Heart left ventricle (tissue), 16 donors: ENCODE data around the gene CD74. TPM values are rescaled to one million over a fixed set of nuclear protein-coding genes. Genes with fewer than 3 reads are reported as not detected.

Source experiments
- ATAC-seq, 4 donors: fragments of 200-7000 bp; cut with Tn5 transposase; one replicate each; pipeline ENCODE4 v1.9.1; 2020 to 2022; ENCODE audit warnings: moderate library complexity in 4 of 4, mild to moderate bottlenecking in 3 of 4, moderate number of reproducible peaks in 1 of 4
- DNase-seq, 5 donors: peaks; one replicate each; pipeline ENCODE4 v3.0.0-alpha.2; 2020
- H3K27ac ChIP-seq, 12 donors: fragments of 200-600 bp; sonication (generic) in 4 of 12; one replicate each; pipeline versions ENCODE4 v1.5.0 to v1.8.0; 2016 to 2022; ENCODE audit warnings: mild to moderate bottlenecking in 2 of 12
- H3K27me3 ChIP-seq, 9 donors: fragments of 200-600 bp; sonication (generic) in 2 of 9; one replicate each; pipeline versions ENCODE4 v1.5.1 to v1.8.0; 2016 to 2022; ENCODE audit warnings: mild to moderate bottlenecking in 3 of 9
- H3K36me3 ChIP-seq, 9 donors: fragments of 200-600 bp; sonication (generic) in 2 of 9; one replicate each; pipeline versions ENCODE4 v1.5.0 to v1.8.0; 2018 to 2022; ENCODE audit warnings: mild to moderate bottlenecking in 2 of 9
- H3K4me1 ChIP-seq, 12 donors: fragments of 200-600 bp; sonication (generic) in 4 of 12; one replicate each; pipeline versions ENCODE4 v1.5.0 to v1.8.0; 2016 to 2022; ENCODE audit warnings: mild to moderate bottlenecking in 3 of 12
- H3K4me3 ChIP-seq, 12 donors: fragments of 200-600 bp; sonication (generic) in 4 of 12; one replicate each; pipeline versions ENCODE4 v1.5.0 to v1.8.0; 2017 to 2022; ENCODE audit warnings: mild to moderate bottlenecking in 9 of 12, moderate library complexity in 4 of 12
- H3K9me3 ChIP-seq, 12 donors: fragments of 200-600 bp; sonication (generic) in 4 of 12; one replicate each; pipeline versions ENCODE4 v1.5.0 to v1.8.0; 2016 to 2022; ENCODE audit warnings: mild to moderate bottlenecking in 1 of 12
- CTCF ChIP-seq, 12 donors: fragments of 200-600 bp; sonication (generic) in 4 of 12; IDR thresholded peaks; one replicate each; pipeline versions ENCODE4 v1.5.0 to v1.8.0; 2018 to 2022; ENCODE audit warnings: antibody characterized with exemption in 12 of 12, mild to moderate bottlenecking in 5 of 12
- POLR2A ChIP-seq, 2 donors: fragments of 450-650 bp; IDR thresholded peaks; one replicate each; pipeline ENCODE4 v1.6.1; 2017; ENCODE audit warnings: antibody characterized with exemption in 2 of 2, mild to moderate bottlenecking in 2 of 2, moderate library complexity in 2 of 2
- WGBS, 4 donors: extraction: QIAGEN DNeasy Blood & Tissue Kit in 2 of 4; methylation state at CpG; one replicate each; pipeline versions ENCODE4 v1.1.5 to v1.1.7; 2013 to 2018; 5-methylcytosine and 5-hydroxymethylcytosine counted together
- intact Hi-C, 10 donors: fragments of 100-400 bp; cut with DNase I; formaldehyde crosslinking; loops; one replicate each; pipeline versions ENCODE4 v1.11.1 to v1.14.2; 2022
- polyA plus RNA-seq, 2 donors: library from polyadenylated mRNA; stranded (reverse); fragments of 200-250 nt; gene quantifications; one replicate each; pipeline ENCODE4 v1.2.3, GENCODE V29; 2013
- total RNA-seq, 9 donors: library from RNA; depleted of rRNA in 2 of 9; stranded (reverse); fragments of >200 nt in 2 of 9; fragmentation: NEBNext Ultra II Directional in 3 of 9; extraction: Animal tissue kit (Norgen Biotek cat#: 25700) in 3 of 9; gene quantifications; one replicate each; pipeline versions ENCODE4 v1.1.0 to v1.2.4, GENCODE V29; 2016 to 2023
- donor health status: ischemic (EF 13 %, LVEDD 7.1; RV severe dilation, severe dysfunction).
- donor health status: healthy with polysubstance abuse.
- donor health status: DM: no; HTN: yes; CAD: no.
- donor health status: DM: no; HTN: no; CAD: no.
- donor health status: ischemic (EF 25% LVEDD 6.9; RV normal size, moderate dysfunction).
- donor health status: ischemic (EF 25% LVEDD 5.7; RV mildly dilated, moderate dysfunction).
- donor health status: healthy.
- donor health status: DM: yes; HTN: yes; CAD: no.
- donor health status: ischemic (EF 35%, LVEDD 5.7; RV mildly dilated, moderate dysfunction).
- donor health status: nonischemic (EF 11% LVEDD 7.7; RV severe dilation, severe dysfunction).
- donor health status: DM: yes; HTN: yes; CAD: no.
- donor health status: PGD.
- donor health status: ischemic (EF 29% LVEDD 5.4; RV normal size, mild dysfunction).
- donor health status: nonischemic (EF 23%, LVEDD 6.1; RV moderate dilation, normal function).

CD74 gene
- total and polyA plus RNA-seq, 11 donors = 139 to 2,756 (median 290) TPM

DNA sequence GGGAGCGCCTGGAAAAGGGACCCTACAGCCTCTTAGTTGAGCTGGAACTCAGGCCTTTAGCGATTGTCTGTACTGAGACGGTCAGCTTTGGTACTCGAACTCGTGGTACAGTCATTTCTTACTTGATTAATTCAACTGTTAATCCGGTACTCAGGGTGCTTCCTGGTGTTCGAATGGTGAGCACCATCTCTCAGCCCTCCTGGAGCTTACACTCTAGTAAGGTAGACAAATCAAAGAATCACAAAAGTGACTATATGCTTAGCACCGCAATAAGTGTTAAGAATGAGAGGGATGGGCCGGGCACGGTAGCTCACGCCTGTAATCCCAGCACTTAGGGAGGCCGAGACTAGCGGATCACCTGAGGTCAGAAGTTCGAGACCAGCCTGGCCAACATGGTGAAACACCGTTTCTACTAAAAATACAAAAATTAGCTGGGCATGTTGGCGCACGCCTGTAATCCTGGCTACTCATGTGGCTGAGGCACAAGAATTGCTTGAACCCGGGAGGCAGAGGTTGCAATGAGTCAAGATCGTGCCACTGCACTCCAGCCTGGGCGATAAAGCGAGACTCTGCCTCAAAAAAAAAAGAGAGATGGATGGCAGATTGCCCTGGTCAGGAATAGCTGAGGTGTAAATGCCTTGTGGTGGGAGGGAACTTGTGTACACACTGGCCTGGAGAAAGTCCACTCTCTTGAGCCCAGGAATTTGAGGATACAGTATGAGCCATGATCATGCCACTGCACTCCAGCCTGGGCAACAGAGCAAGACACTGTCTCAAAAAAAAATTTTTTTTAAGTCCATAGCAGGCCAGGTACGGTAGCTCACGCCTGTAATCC, 54.2 kb downstream of the CD74 start:
- Histone ChIP-seq H3K36me3 (peaks cover 0 to 35% (median 23%) of the 10 kb centered on the region in 9 donors), H3K27me3 (no peaks in the 10 kb centered on the region), H3K4me3 (peak overlapping the region; percentile 72 to 99 (median 92)), H3K9me3 (no peaks in the 10 kb centered on the region), H3K27ac (peak overlapping the region in 5 of 12 donors; percentile 43 to 76 (median 65)), H3K4me1 (peaks cover 0 to 20% (median 12%) of the 10 kb centered on the region in 12 donors)
- DNase-seq (no peak), ATAC-seq (no peak)
- intact Hi-C loops = loop anchor here in 4 of 10 donors (5.0 to 10.0 kb wide), 6 partner anchors 79 to 334 kb away; partner anchors contain the start of gene CDX1 (in 1 of the 4)
- TF ChIP-seq CTCF (IDR thresholded peaks at IDR 0.05) (no peak), POLR2A (IDR thresholded peaks at IDR 0.05) (no peak)
- WGBS, 4 donors = 60 to 65% (median 61%) methylated on average over 23 of the region's 23 CpGs

DNA sequence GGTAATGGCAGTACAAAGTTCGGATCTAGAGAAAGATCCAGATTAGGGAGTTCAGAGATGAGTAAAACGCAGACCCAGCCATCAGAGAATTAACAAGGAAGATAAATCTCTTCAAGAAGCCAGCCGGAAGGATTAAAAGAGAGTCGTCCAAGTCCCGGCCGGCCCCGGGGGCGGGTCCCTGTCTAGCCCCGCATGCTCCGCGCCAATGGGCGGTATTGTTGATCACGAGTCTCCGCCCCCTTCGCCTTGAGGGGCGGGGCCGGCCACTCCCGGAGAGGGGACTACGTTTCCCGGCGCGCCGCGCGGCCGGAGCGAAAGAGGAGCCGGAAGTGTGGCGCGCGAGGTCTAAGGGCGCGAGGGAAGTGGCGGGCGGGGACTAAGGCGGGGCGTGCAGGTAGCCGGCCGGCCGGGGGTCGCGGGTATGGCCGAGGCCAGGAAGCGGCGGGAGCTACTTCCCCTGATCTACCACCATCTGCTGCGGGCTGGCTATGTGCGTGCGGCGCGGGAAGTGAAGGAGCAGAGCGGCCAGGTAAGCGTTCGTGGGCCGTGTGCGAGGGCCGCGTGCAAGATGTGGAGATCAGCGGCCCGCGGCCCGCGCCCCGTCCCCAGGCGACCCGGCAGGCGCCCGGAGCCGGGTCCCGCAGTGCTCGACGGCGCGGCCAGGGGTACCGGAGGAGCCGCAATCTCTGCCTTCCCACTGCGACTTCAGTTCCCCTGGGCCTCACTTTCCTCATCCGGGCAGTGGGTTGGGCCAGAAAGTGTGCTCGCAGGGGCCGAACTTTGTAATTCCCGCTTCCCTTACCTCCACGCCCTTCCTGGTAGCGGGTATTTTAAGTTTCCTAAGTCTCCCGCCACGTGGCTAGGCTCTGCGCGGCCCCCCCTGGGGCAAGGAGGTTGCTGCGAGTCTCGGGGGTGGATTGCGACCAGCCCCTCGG, 55.1 kb downstream of the CD74 start, which contains the start of gene TCOF1:
TSS of gene TCOF1 (plus strand) at position 372 of the 935 bp plus-strand sequence. CDS start at position 422, 50 bp downstream.
- ATAC-seq (peak; percentile 97 to 100 (median 99)), DNase-seq (peak; percentile 96 to 98 (median 96))
- Histone ChIP-seq H3K36me3 (peaks cover 0 to 26% (median 17%) of the 10 kb centered on the region in 9 donors), H3K4me3 (peak within 1 kb of the TSS; percentile 72 to 99 (median 92)), H3K4me1 (peaks cover 0 to 23% (median 12%) of the 10 kb centered on the region in 12 donors), H3K27me3 (no peaks in the 10 kb centered on the region), H3K9me3 (no peaks in the 10 kb centered on the region), H3K27ac (peak within 1 kb of the TSS in 10 of 12 donors; percentile 41 to 76 (median 65))
- intact Hi-C loops = loop anchor here in 4 of 10 donors (5.0 to 10.0 kb wide), 6 partner anchors 80 to 333 kb away; partner anchors contain the start of gene CDX1 (in 1 of the 4)
- WGBS, 4 donors = 0 to 1% (median 1%) methylated on average over 40 to 90 of the region's 90 CpGs
- TF ChIP-seq POLR2A (IDR thresholded peaks at IDR 0.05) (no peak), CTCF (IDR thresholded peaks at IDR 0.05) (peak in 1 of 12 donors; percentile 12)

GRCh38 chr5:150356575-150357294, 56.0 kb downstream of the CD74 start:
- Histone ChIP-seq H3K9me3 (no peaks in the 10 kb centered on the region), H3K27ac (peak overlapping the region in 8 of 12 donors; percentile 15 to 76 (median 64)), H3K27me3 (no peaks in the 10 kb centered on the region), H3K4me1 (peaks cover 0 to 28% (median 12%) of the 10 kb centered on the region in 12 donors), H3K4me3 (peak overlapping the region in 11 of 12 donors; percentile 72 to 99 (median 93)), H3K36me3 (peaks cover 0 to 18% (median 8%) of the 10 kb centered on the region in 9 donors)
- no peak for DNase-seq
- TF ChIP-seq CTCF (IDR thresholded peaks at IDR 0.05) = no peak
- no peak for TF ChIP-seq POLR2A (IDR thresholded peaks at IDR 0.05)
- 67 to 71% (median 70%) methylated on average over 10 of the region's 10 CpGs for WGBS, 4 donors
- no peak for ATAC-seq
- intact Hi-C loops = loop anchor here in 4 of 10 donors (5.0 to 10.0 kb wide), 6 partner anchors 81 to 332 kb away; partner anchors contain the start of gene CDX1 (in 1 of the 4)
